Uterus (tissue), 2 donors: Measurements from ENCODE around the gene TMPRSS4.

Experiments used
- POLR2A ChIP-seq, 2 donors: fragments of 450-650 bp; IDR thresholded peaks; one replicate each; pipeline ENCODE4 v1.6.1; 2016; ENCODE audit warnings: antibody characterized with exemption in 2 of 2, mild to moderate bottlenecking in 1 of 2, moderate library complexity in 1 of 2
- TF ChIP-seq, protein P1 (sequence below), 4 experiments: fragments of 200-600 bp in 2 of 4; fragments of 450-650 bp in 2 of 4; sonication (generic) in 2 of 4; IDR thresholded peaks; one replicate each; pipeline ENCODE4 v1.5.1; 2016 to 2019; ENCODE audit warnings: antibody characterized with exemption in 4 of 4, mild to moderate bottlenecking in 2 of 4, moderate library complexity in 1 of 4

DNA sequence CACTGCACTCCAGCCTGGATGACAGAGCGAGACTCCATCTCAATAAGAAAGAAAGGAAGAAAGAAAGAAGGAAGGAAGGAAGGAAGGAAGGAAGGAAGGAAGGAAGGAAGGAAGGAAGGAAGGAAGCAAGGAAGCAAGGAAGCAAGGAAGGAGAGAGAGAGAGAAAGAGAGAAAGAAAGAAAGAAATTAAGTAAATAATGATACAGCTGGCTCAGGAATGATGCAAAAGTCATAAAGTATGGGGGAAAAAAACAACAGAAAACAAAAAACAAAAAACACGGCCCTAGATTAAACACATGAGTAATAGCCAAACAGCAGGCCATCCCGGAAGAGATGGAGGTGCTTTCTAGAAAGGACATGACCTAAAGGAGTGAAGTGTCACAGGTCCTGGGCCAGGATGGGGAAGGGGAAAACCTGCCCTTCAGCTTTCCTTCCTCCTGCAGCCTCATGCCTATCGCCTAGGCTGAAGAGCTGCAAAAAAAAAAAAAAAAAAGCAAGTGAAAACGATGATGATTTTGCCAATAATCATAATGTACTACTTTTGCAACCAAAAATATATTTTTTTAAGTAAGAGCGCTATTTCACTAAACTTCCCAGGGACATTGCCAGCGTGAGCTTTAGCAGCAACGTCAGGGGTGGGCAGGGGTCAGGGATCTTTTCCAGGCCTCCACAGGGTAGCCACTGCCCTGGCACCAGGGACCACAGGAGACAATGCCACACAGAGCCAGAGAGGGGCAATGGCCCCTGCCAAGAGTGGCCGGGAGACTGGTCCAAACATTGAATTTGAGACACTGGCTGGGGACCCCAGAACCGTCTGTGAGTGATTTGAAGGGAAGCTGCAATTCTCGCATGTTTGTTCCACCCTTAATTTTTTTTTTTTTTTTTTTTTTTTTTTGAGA is 28.2 kb upstream of the TMPRSS4 start:
- TF ChIP-seq, protein P1, sequence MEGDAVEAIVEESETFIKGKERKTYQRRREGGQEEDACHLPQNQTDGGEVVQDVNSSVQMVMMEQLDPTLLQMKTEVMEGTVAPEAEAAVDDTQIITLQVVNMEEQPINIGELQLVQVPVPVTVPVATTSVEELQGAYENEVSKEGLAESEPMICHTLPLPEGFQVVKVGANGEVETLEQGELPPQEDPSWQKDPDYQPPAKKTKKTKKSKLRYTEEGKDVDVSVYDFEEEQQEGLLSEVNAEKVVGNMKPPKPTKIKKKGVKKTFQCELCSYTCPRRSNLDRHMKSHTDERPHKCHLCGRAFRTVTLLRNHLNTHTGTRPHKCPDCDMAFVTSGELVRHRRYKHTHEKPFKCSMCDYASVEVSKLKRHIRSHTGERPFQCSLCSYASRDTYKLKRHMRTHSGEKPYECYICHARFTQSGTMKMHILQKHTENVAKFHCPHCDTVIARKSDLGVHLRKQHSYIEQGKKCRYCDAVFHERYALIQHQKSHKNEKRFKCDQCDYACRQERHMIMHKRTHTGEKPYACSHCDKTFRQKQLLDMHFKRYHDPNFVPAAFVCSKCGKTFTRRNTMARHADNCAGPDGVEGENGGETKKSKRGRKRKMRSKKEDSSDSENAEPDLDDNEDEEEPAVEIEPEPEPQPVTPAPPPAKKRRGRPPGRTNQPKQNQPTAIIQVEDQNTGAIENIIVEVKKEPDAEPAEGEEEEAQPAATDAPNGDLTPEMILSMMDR (IDR thresholded peaks at IDR 0.05): no peak
- TF ChIP-seq POLR2A (IDR thresholded peaks at IDR 0.05): no peak
